SH-SY5Y (cell line): Measurements from ENCODE around the gene OR51G1.

Source experiments
- GATA2 ChIP-seq: IDR thresholded peaks from 2 replicates; pipeline ENCODE4 v1.6.1; 2011; ENCODE audit warnings: mild to moderate bottlenecking, low read depth, low read length
- GATA3 ChIP-seq: IDR thresholded peaks from 2 replicates; pipeline ENCODE4 v1.6.1; 2011; ENCODE audit warnings: low read depth, mild to moderate bottlenecking, low read length, moderate library complexity

OR51G1 gene

DNA sequence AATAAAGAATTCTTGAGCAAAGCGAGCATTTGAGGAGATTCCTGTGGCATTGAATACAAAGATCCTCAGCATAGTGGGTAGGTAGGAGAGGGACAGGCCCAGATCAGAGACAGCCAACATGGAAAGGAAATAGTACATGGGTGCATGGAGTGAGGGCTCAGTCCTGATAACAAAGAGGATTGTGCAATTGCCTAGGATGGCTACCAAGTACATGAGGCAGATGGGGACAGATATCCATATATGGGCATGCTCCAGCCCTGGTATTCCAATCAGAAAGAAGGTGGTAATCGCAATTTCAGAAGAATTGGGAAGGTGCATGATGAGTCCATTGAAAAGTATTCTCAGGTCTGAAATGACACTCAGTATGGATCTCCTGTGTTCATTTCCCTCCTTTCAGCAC lies 33.9 kb downstream of the OR51G1 start:
- TF ChIP-seq GATA3 = no peak

DNA sequence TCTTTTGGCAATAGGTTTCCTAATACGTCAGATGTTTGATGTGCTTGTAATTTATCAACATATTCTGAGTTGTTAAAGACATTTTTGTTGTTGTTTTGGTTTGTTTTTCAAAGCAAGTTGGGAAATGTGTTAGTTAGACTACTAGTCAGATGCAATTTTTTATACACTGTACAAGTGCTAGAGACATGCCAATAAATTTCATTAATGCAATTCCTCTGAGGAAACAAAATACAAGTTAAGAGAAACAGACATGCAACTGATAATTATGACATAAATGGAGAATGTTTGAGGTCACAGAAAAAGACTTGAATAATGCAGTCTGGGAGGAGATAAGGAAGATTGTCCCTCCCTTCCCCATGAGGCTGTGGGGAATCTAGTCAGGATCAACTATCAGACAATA lies 36.5 kb downstream of the OR51G1 start:
- TF ChIP-seq GATA2 (no peak), GATA3 (no peak)

DNA sequence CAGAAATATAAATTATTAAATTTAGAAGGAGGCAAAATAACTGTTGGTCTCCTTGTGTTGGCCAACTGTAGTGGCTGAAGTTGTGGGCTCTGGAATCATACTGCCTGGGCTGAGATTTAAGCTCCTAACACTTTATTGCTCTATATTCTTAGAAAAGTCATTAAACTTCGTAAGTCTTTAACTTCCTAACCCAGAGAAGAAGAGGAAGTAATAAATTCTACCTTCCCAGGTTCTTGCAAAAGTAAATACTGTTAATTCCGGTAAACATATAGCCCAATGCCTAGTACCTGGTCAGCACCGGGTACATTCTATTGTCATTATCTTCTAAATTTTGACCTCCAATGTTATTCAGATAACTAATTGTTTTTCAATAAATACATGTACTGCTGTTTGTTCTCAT lies 38.0 kb downstream of the OR51G1 start:
- TF ChIP-seq GATA2 (no peak), GATA3 (no peak)

DNA sequence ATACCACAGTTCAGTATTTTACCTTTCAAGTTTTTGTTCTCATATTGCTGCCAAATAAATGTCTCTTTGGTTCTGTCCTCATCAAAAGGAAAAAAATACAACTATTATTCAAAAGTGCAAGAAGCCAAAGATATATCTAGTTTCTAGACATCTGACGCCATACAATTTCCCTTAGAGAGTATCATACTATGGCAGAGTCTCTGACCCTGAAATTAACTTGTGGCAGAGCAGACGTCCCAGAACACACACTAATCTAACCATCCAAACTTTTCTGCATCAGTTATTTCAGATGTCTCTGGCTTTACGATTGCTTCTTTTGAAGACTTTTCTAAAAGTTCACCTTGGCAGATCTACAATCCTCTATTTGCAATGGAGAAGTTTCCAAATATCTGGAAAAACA lies 39.8 kb downstream of the OR51G1 start:
- TF ChIP-seq GATA3 = no peak
- no peak for TF ChIP-seq GATA2

DNA sequence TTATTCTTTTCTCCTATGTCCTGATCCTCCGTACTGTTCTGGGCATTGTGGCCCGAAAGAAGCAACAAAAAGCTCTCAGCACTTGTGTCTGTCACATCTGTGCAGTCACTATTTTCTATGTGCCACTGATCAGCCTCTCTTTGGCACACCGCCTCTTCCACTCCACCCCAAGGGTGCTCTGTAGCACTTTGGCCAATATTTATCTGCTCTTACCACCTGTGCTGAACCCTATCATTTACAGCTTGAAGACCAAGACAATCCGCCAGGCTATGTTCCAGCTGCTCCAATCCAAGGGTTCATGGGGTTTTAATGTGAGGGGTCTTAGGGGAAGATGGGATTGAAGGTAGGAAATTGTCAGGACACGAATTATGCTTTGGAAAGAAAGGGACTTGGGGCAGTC lies 41.6 kb downstream of the OR51G1 start:
- TF ChIP-seq GATA2 = no peak
- no peak for TF ChIP-seq GATA3

DNA sequence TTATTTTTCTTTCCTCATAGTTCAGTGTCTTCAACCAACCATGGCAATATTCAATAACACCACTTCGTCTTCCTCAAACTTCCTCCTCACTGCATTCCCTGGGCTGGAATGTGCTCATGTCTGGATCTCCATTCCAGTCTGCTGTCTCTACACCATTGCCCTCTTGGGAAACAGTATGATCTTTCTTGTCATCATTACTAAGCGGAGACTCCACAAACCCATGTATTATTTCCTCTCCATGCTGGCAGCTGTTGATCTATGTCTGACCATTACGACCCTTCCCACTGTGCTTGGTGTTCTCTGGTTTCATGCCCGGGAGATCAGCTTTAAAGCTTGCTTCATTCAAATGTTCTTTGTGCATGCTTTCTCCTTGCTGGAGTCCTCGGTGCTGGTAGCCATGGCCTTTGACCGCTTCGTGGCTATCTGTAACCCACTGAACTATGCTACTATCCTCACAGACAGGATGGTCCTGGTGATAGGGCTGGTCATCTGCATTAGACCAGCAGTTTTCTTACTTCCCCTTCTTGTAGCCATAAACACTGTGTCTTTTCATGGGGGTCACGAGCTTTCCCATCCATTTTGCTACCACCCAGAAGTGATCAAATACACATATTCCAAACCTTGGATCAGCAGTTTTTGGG lies 42.2 kb downstream of the OR51G1 start, which contains the start of gene OR51T1:
Gene OR51T1 (plus strand): TSS at position 41 of the 641 bp plus-strand sequence. CDS start 0 bp downstream, at position 41.
- TF ChIP-seq GATA3 (no peak), GATA2 (no peak)

DNA sequence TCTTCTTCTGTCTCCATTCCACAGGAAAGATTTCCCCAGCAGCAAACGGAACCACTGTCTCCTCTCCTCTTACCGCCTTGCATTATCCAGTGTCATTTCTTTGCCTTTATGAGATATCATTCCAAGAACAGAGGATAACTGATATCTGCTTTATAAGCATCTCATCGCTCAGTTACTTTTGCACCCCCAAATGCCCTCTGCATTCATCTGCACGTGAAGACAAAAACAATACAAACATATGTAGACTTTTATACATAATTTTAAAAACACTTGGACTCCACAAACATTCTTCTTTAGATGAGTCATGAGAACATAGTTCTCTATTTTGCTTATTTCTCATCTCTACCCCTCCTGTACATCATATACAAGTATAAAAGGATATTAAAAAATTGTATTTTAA lies 43.0 kb downstream of the OR51G1 start:
- TF ChIP-seq GATA2 = no peak
- TF ChIP-seq GATA3 = no peak
